ENCODE results near the gene MIER2.

Gene MIER2

GRCh38 chr19:391207-391557 is 46.6 kb upstream of the MIER2 start (continued):
- TF ChIP-seq CSRNP3 (CRISPR knock-in tag; IDR thresholded peaks at IDR 0.05): no peak
- no peak for TF ChIP-seq CSDC2 (CRISPR knock-in tag; IDR thresholded peaks at IDR 0.05)
- no peak for TF ChIP-seq ZFP3 (CRISPR knock-in tag; IDR thresholded peaks at IDR 0.05)
- TF ChIP-seq, protein P1, sequence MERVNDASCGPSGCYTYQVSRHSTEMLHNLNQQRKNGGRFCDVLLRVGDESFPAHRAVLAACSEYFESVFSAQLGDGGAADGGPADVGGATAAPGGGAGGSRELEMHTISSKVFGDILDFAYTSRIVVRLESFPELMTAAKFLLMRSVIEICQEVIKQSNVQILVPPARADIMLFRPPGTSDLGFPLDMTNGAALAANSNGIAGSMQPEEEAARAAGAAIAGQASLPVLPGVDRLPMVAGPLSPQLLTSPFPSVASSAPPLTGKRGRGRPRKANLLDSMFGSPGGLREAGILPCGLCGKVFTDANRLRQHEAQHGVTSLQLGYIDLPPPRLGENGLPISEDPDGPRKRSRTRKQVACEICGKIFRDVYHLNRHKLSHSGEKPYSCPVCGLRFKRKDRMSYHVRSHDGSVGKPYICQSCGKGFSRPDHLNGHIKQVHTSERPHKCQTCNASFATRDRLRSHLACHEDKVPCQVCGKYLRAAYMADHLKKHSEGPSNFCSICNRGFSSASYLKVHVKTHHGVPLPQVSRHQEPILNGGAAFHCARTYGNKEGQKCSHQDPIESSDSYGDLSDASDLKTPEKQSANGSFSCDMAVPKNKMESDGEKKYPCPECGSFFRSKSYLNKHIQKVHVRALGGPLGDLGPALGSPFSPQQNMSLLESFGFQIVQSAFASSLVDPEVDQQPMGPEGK (CRISPR knock-in tag; IDR thresholded peaks at IDR 0.05; ENCODE audit: borderline replicate concordance): no peak

DNA sequence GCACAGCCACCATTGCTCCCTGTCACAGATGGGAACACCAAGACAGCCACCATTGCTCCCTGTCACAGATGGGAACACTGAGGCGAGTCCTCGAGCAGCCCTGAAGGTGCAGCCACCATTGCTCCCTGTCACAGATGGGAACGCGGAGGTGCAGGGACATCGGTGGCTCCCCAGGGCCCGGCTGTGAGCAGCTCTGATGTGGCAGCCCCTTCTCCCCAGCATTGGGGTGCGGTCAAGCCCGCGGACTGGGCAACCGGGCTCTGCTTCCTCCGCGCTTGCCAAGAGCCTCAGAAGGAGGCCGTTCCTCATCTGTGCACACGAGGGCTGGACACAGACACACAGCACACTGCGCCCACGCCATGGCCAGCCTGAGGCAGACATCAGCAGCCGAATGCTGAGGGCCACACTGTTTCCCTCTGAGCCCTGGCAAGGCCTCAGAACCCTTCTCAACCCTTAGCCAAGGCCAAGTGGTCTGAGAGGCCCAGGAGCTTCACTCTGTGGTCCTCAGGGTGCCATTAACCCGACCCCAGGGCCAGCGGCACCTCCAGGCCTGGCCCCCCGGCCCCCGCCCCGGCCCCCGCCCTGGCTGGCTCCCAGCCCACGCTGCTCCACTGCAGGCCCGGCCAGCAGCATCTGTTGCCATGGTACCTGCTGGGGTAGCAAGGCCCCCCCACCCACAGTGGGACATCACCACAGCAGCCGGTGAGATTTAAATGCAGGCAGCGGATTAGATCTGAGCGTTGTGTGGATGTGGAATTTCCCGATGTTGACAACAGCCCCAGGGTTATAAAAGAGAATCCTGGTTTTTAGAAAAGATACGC is 46.0 kb upstream of the MIER2 start:
- ATAC-seq: no peak
- TF ChIP-seq ESRRG (CRISPR knock-in tag; IDR thresholded peaks at IDR 0.05) (no peak), ZNF70 (CRISPR knock-in tag; IDR thresholded peaks at IDR 0.05) (no peak), ZFP3 (CRISPR knock-in tag; IDR thresholded peaks at IDR 0.05) (no peak), CSRNP3 (CRISPR knock-in tag; IDR thresholded peaks at IDR 0.05) (no peak), ZNF565 (CRISPR knock-in tag; conservative IDR thresholded peaks at IDR 0.05; ENCODE audit: low read depth) (no peak), GLIS3 (CRISPR knock-in tag; IDR thresholded peaks at IDR 0.05) (no peak), ISL1 (CRISPR knock-in tag; IDR thresholded peaks at IDR 0.05) (no peak)

DNA sequence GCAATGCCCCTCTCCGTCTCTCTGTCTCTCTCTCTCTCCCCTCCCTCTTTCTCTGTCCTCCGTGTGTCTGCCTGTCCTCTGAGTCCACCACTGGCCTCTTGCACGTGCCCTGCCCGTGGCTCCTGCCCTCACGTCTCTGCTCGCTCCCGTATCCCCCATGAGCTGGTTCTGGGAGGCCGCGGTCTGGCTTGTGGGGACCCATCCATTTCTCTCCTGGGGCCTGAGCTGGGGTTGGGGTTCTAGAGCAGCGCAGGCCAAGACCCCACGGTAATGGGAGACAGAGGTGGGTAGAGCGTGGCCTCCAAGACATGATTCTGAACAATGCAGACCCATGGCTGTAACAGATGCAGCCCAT is 45.3 kb upstream of the MIER2 start:
- ATAC-seq: no peak
- TF ChIP-seq CSDC2 (CRISPR knock-in tag; IDR thresholded peaks at IDR 0.05) (no peak), ZC3H10 (CRISPR knock-in tag; IDR thresholded peaks at IDR 0.05) (no peak), ZFP30 (CRISPR knock-in tag; IDR thresholded peaks at IDR 0.05) (no peak), ZNF8 (CRISPR knock-in tag; IDR thresholded peaks at IDR 0.05) (no peak), PPARA (CRISPR knock-in tag; IDR thresholded peaks at IDR 0.05; ENCODE audit: borderline replicate concordance) (no peak), ZFP3 (CRISPR knock-in tag; IDR thresholded peaks at IDR 0.05) (no peak), ISL1 (CRISPR knock-in tag; IDR thresholded peaks at IDR 0.05) (no peak)

- ATAC-seq: no peak
- TF ChIP-seq RARB (CRISPR knock-in tag; IDR thresholded peaks at IDR 0.05): no peak
- TF ChIP-seq ZFP30 (CRISPR knock-in tag; IDR thresholded peaks at IDR 0.05): no peak
- no peak for TF ChIP-seq CSRNP3 (CRISPR knock-in tag; IDR thresholded peaks at IDR 0.05)
- TF ChIP-seq SNAI2 (CRISPR knock-in tag; IDR thresholded peaks at IDR 0.05): no peak
- TF ChIP-seq OSR1 (CRISPR knock-in tag; IDR thresholded peaks at IDR 0.05): no peak
- no peak for TF ChIP-seq TCF4 (CRISPR knock-in tag; IDR thresholded peaks at IDR 0.05; ENCODE audit: borderline replicate concordance)
- no peak for TF ChIP-seq ZNF70 (CRISPR knock-in tag; IDR thresholded peaks at IDR 0.05)
- no peak for TF ChIP-seq BACH2 (CRISPR knock-in tag; IDR thresholded peaks at IDR 0.05; ENCODE audit: borderline replicate concordance)
Observed at GRCh38 chr19:389255-389934, 44.8 kb upstream of the MIER2 start.

DNA sequence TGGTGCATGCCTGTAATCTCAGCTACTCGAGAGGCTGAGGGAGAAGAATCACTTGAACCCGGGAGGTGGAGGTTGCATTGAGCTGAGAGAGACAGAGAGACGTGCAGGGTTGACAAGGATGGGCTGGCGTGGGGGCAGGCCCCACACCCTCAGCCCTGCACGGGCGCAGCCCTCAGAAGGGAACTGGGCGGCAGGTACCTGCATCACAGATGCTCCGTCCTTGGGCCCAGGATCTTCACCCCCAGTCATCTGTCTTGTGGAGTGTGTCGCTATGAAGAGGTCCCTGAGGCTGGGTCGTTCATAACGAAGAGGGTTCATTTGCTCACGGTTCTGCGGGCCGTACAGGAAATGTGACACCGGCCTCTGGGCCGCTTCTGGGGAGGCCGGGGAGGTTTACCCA is 44.1 kb upstream of the MIER2 start:
- no peak for ATAC-seq
- no peak for TF ChIP-seq CSRNP3 (CRISPR knock-in tag; IDR thresholded peaks at IDR 0.05)
- no peak for TF ChIP-seq ZFP30 (CRISPR knock-in tag; IDR thresholded peaks at IDR 0.05)
- no peak for TF ChIP-seq TOX (CRISPR knock-in tag; IDR thresholded peaks at IDR 0.05; ENCODE audit: borderline replicate concordance)
- TF ChIP-seq, protein P2, sequence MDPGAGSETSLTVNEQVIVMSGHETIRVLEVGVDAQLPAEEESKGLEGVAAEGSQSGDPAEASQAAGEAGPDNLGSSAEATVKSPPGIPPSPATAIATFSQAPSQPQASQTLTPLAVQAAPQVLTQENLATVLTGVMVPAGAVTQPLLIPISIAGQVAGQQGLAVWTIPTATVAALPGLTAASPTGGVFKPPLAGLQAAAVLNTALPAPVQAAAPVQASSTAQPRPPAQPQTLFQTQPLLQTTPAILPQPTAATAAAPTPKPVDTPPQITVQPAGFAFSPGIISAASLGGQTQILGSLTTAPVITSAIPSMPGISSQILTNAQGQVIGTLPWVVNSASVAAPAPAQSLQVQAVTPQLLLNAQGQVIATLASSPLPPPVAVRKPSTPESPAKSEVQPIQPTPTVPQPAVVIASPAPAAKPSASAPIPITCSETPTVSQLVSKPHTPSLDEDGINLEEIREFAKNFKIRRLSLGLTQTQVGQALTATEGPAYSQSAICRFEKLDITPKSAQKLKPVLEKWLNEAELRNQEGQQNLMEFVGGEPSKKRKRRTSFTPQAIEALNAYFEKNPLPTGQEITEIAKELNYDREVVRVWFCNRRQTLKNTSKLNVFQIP (CRISPR knock-in tag; IDR thresholded peaks at IDR 0.05; ENCODE audit: borderline replicate concordance, low read depth): no peak
- no peak for TF ChIP-seq ARNTL (CRISPR knock-in tag; IDR thresholded peaks at IDR 0.05; ENCODE audit: borderline replicate concordance, low read depth)
- no peak for TF ChIP-seq RARB (CRISPR knock-in tag; IDR thresholded peaks at IDR 0.05)
